Smooth muscle cell (in vitro differentiated cells): ENCODE results near the gene CAPZB. TPM values are rescaled to one million over a fixed set of nuclear protein-coding genes. Genes with fewer than 3 reads are reported as not detected.
A peak's percentile ranks its signal among the peaks of the same experiment; 100 is the strongest.

Experiments
- DNase-seq: peaks from one replicate; lab custom pipeline; 2025; ENCODE audit not compliant: unreplicated experiment; lab: John Stamatoyannopoulos, UW
- H2AFZ ChIP-seq: fragments of 200-600 bp; sonication (generic); 2 replicates; pipeline ENCODE4 v1.6.0; 2016; ENCODE audit warnings: antibody characterized with exemption, low read depth, mild to moderate bottlenecking
- H3F3A ChIP-seq: fragments of 200-600 bp; sonication (generic); 2 replicates; pipeline ENCODE4 v1.6.0; 2017; ENCODE audit warnings: antibody characterized with exemption, low read depth
- H3K27ac ChIP-seq: fragments of 200-600 bp; sonication (generic); 2 replicates; pipeline ENCODE4 v1.5.1; 2016; ENCODE audit warnings: low read depth, mild to moderate bottlenecking
- H3K27me3 ChIP-seq: fragments of 200-600 bp; sonication (generic); 2 replicates; pipeline ENCODE4 v1.6.1; 2016; ENCODE audit warnings: low read depth, mild to moderate bottlenecking
- H3K36me3 ChIP-seq: fragments of 200-600 bp; sonication (generic); 2 replicates; pipeline ENCODE4 v1.5.1; 2016; ENCODE audit warnings: low read depth
- H3K4me1 ChIP-seq: fragments of 200-600 bp; sonication (generic); 2 replicates; pipeline ENCODE4 v1.5.1; 2016; ENCODE audit warnings: low read depth
- H3K4me2 ChIP-seq: fragments of 200-600 bp; sonication (generic); 2 replicates; pipeline ENCODE4 v1.6.0; 2016; ENCODE audit warnings: mild to moderate bottlenecking
- H3K4me3 ChIP-seq: fragments of 200-600 bp; sonication (generic); 2 replicates; pipeline ENCODE4 v1.5.1; 2016; ENCODE audit warnings: mild to moderate bottlenecking
- H3K79me2 ChIP-seq: fragments of 200-600 bp; sonication (generic); 2 replicates; pipeline ENCODE4 v1.6.0; 2016; ENCODE audit warnings: low read depth, mild to moderate bottlenecking
- H3K9ac ChIP-seq: fragments of 200-600 bp; sonication (generic); 2 replicates; pipeline ENCODE4 v1.6.0; 2016; ENCODE audit warnings: low read depth
- H3K9me3 ChIP-seq: fragments of 200-600 bp; sonication (generic); replicated peaks from 2 replicates; pipeline ENCODE4 v1.5.1; 2016; ENCODE audit warnings: low read depth
- H4K20me1 ChIP-seq: fragments of 200-600 bp; sonication (generic); 2 replicates; pipeline ENCODE4 v1.6.0; 2016; ENCODE audit warnings: low read depth
- CTCF ChIP-seq: fragments of 200-600 bp; sonication (generic); IDR thresholded peaks from 2 replicates; pipeline ENCODE4 v1.5.1; 2017; ENCODE audit warnings: borderline replicate concordance, mild to moderate bottlenecking, antibody characterized with exemption; ENCODE audit not compliant: insufficient read depth, poor library complexity, severe bottlenecking
- WGBS: methylation state at CpG from one replicate; pipeline ENCODE4 v1.1.7; 2016; ENCODE audit warnings: low lambda C conversion rate; 5-methylcytosine and 5-hydroxymethylcytosine counted together
- polyA plus RNA-seq: library from polyadenylated mRNA; unstranded; fragments of >200 nt; fragmentation: Nextera tagmentation; extraction: Ambion mirVana; gene quantifications from 2 replicates; pipeline ENCODE4 v1.2.1, GENCODE V29; 2016
- total RNA-seq: library from RNA; depleted of rRNA; stranded (reverse); fragments of >200 nt; gene quantifications from 2 replicates; pipeline ENCODE4 v1.2.3, GENCODE V29; 2014

CAPZB gene
- total and polyA plus RNA-seq, 2 experiments from 2014 or later: 205 to 405 TPM

- H3K27me3 ChIP-seq: no peaks in the 10 kb centered on the region
- no peaks in the 10 kb centered on the region for H4K20me1 ChIP-seq
- H3K36me3 ChIP-seq: no peaks in the 10 kb centered on the region
- H3K4me1 ChIP-seq: no peaks in the 10 kb centered on the region
- no peak overlapping the region for H3K4me2 ChIP-seq
- no peak overlapping the region for H3K27ac ChIP-seq
- no peak overlapping the region for H3K4me3 ChIP-seq
- no peaks in the 10 kb centered on the region for H3K79me2 ChIP-seq
- no peaks in the 10 kb centered on the region for H3F3A ChIP-seq
- no peak for DNase-seq
- TF ChIP-seq CTCF: no peak
- peak overlapping the region; percentile 19 for H2AFZ ChIP-seq
- 38% methylated on average over 3 of the region's 3 CpGs for WGBS
- no peak overlapping the region for H3K9ac ChIP-seq
- H3K9me3 ChIP-seq: no peaks in the 10 kb centered on the region
These were observed 10.6 kb upstream of the CAPZB start for GRCh38 chr1:19495799-19496526.

GRCh38 chr1:19495000-19495656, 9.8 kb upstream of the CAPZB start:
- H3K27ac ChIP-seq: no peak overlapping the region
- H4K20me1 ChIP-seq: no peaks in the 10 kb centered on the region
- no peak overlapping the region for H3K4me3 ChIP-seq
- no peaks in the 10 kb centered on the region for H3F3A ChIP-seq
- no peak for DNase-seq
- no peaks in the 10 kb centered on the region for H3K79me2 ChIP-seq
- no peaks in the 10 kb centered on the region for H3K36me3 ChIP-seq
- H3K9me3 ChIP-seq: no peaks in the 10 kb centered on the region
- H3K4me2 ChIP-seq: no peak overlapping the region
- WGBS: 90% methylated on average over 11 of the region's 11 CpGs
- H3K27me3 ChIP-seq: no peaks in the 10 kb centered on the region
- no peaks in the 10 kb centered on the region for H3K4me1 ChIP-seq
- H2AFZ ChIP-seq: no peak overlapping the region
- H3K9ac ChIP-seq: no peak overlapping the region
- no peak for TF ChIP-seq CTCF

DNA sequence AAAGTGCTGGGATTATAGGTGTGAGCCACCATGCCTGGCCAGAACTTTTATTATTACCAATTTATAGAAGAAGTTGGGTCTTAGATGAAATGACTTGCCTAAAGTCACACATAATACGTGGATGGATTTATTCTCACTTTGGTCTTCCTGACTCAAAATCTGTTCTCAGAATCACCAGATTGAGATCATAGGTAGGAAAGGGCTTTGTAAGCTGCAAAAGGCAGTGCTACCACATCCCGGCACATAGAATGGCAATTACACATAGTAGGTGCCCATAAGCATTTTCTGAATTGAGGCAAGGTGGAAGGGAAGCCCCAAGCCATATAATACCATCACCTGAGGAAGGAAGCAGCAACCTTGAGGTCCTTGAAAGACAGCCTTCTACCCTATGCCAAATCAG, 8.2 kb upstream of the CAPZB start:
- Histone ChIP-seq H3K27ac (no peak overlapping the region), H3K27me3 (no peaks in the 10 kb centered on the region), H3F3A (no peaks in the 10 kb centered on the region), H3K79me2 (no peaks in the 10 kb centered on the region), H2AFZ (no peak overlapping the region), H3K36me3 (no peaks in the 10 kb centered on the region), H4K20me1 (no peaks in the 10 kb centered on the region), H3K4me3 (no peak overlapping the region), H3K9me3 (no peaks in the 10 kb centered on the region), H3K4me2 (no peak overlapping the region), H3K4me1 (no peaks in the 10 kb centered on the region), H3K9ac (no peak overlapping the region)
- 62% methylated on average over 2 of the region's 2 CpGs for WGBS
- TF ChIP-seq CTCF: no peak
- DNase-seq: no peak
